GM13977 (cell line): Measurements from ENCODE around the gene SLIT3.
"Not testable (repeated sequence)": the region's sequence is repeated elsewhere in the genome, so short reads cannot be mapped to it uniquely, and the experiment has no call there.

Experiments used
- DNase-seq: peaks from one replicate; pipeline ENCODE4 v3.0.0; 2012; ENCODE audit warnings: low spot score
- CTCF ChIP-seq: IDR thresholded peaks from 2 replicates; pipeline ENCODE4 v1.5.1; 2012; ENCODE audit warnings: mild to moderate bottlenecking, control low read depth; ENCODE audit not compliant: insufficient read depth; ENCODE audit errors: extremely low read depth, missing control alignments
- in situ Hi-C: fragments of 300-500 bp; cut with MboI; formaldehyde crosslinking; loops from one replicate; pipeline ENCODE4 v1.12.0; 2022; ENCODE audit warnings: low sequenced_read_pairs, low pct_unique_long_range_greater_than_20kb, mixed read lengths, inconsistent platforms; ENCODE audit not compliant: unreplicated experiment

SLIT3 gene

GRCh38 chr5:169116961-169117461, 183.9 kb downstream of the SLIT3 start:
- TF ChIP-seq CTCF = no peak
- DNase-seq = no peak
- in situ Hi-C loops = no loop called here

- no peak for DNase-seq
- no peak for TF ChIP-seq CTCF
- in situ Hi-C loops = no loop called here
Observed at GRCh38 chr5:169115461-169116124, 185.3 kb downstream of the SLIT3 start.

GRCh38 chr5:169114466-169115065, 186.4 kb downstream of the SLIT3 start:
- in situ Hi-C loops = no loop called here
- no peak for DNase-seq
- TF ChIP-seq CTCF = no peak

- in situ Hi-C loops = no loop called here
- no peak for TF ChIP-seq CTCF
- no peak for DNase-seq
Observed at GRCh38 chr5:169112016-169112415, 188.9 kb downstream of the SLIT3 start.

GRCh38 chr5:169106911-169107706, 193.8 kb downstream of the SLIT3 start:
- in situ Hi-C loops = no loop called here
- no peak for DNase-seq
- TF ChIP-seq CTCF = no peak

GRCh38 chr5:169105582-169105981, 195.4 kb downstream of the SLIT3 start:
- DNase-seq, in situ Hi-C loops: not testable (repeated sequence)
